ENCODE results near the gene DHRS11. TPM values are rescaled to one million over a fixed set of nuclear protein-coding genes. Genes with fewer than 3 reads are reported as not detected.

The DHRS11 gene
- total and polyA plus RNA-seq, 11 donors: 11.0 to 22.2 (median 13.5) TPM

GRCh38 chr17:36629970-36630502, 38.4 kb downstream of the DHRS11 start:
- H3K36me3 ChIP-seq: no peaks in the 10 kb centered on the region
- intact Hi-C loops (cut with DNase I): loop anchor here (1.0 to 10.0 kb wide), 10 partner anchors 417 to 745 kb away; partner anchors contain the start of gene C17orf78 (in 3 of the 10)
- peaks cover 0 to 12% (median 0%) of the 10 kb centered on the region in 12 donors for H3K4me1 ChIP-seq
- ATAC-seq: peak in 1 of 4 donors; percentile 5
- DNase-seq: no peak
- no peak overlapping the region for H3K27ac ChIP-seq
- peaks cover 0 to 14% (median 5%) of the 10 kb centered on the region in 9 donors for H3K27me3 ChIP-seq
- no peak for TF ChIP-seq CTCF (IDR thresholded peaks at IDR 0.05)
- no peak for TF ChIP-seq POLR2A (IDR thresholded peaks at IDR 0.05)
- H3K9me3 ChIP-seq: no peaks in the 10 kb centered on the region
- 69 to 83% (median 77%) methylated on average over 7 to 8 of the region's 8 CpGs for WGBS, 4 donors
- no peak overlapping the region for H3K4me3 ChIP-seq

DNA sequence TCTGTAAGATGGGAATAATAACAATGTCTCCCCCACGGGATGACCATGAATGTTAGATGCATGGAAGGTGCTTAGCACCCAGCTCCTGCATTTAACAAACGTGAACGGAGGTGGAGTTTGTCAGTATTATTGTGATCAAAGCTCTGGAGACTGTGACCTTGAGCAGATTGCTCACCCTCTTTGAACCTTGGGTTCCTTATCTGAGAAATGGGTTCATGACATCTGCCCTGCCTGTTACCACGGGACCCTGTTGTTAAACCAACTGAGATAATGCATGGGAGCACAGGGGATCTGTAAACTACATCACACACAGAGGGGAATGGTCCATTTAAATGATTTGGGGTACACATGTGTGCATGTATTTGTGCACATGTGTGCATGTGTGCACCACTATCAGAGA, 39.3 kb downstream of the DHRS11 start:
- H3K4me3 ChIP-seq: no peak overlapping the region
- peaks cover 0 to 12% (median 0%) of the 10 kb centered on the region in 12 donors for H3K4me1 ChIP-seq
- H3K27me3 ChIP-seq: peaks cover 0 to 22% (median 4%) of the 10 kb centered on the region in 9 donors
- H3K27ac ChIP-seq: no peak overlapping the region
- H3K36me3 ChIP-seq: no peaks in the 10 kb centered on the region
- TF ChIP-seq POLR2A (IDR thresholded peaks at IDR 0.05) (no peak), CTCF (IDR thresholded peaks at IDR 0.05) (no peak)
- H3K9me3 ChIP-seq: no peaks in the 10 kb centered on the region
- WGBS, 4 donors: 65 to 74% (median 69%) methylated on average over 4 of the region's 4 CpGs
- DNase-seq: no peak
- intact Hi-C loops (cut with DNase I): loop anchor here in 5 of 10 donors (2.0 to 10.0 kb wide), 4 partner anchors 416 to 611 kb away; no protein-coding TSS in a partner anchor
- ATAC-seq: no peak

GRCh38 chr17:36632916-36633771, 41.5 kb downstream of the DHRS11 start:
- intact Hi-C loops (cut with DNase I): loop anchor here in 4 of 10 donors (5.0 to 10.0 kb wide), 3 partner anchors 572 to 609 kb away; no protein-coding TSS in a partner anchor
- H3K4me1 ChIP-seq: peaks cover 0 to 12% (median 0%) of the 10 kb centered on the region in 12 donors
- no peaks in the 10 kb centered on the region for H3K36me3 ChIP-seq
- no peak overlapping the region for H3K27ac ChIP-seq
- H3K9me3 ChIP-seq: no peaks in the 10 kb centered on the region
- peaks cover 3 to 35% (median 9%) of the 10 kb centered on the region in 9 donors for H3K27me3 ChIP-seq
- ATAC-seq (no peak), DNase-seq (no peak)
- H3K4me3 ChIP-seq: no peak overlapping the region
- TF ChIP-seq CTCF (IDR thresholded peaks at IDR 0.05) (no peak), POLR2A (IDR thresholded peaks at IDR 0.05) (no peak)
- 22 to 29% (median 24%) methylated on average over 18 of the region's 18 CpGs for WGBS, 4 donors

- ATAC-seq (no peak), DNase-seq (no peak)
- TF ChIP-seq POLR2A (IDR thresholded peaks at IDR 0.05): no peak
- TF ChIP-seq CTCF (IDR thresholded peaks at IDR 0.05): no peak
- 91 to 93% (median 92%) methylated on average over 2 of the region's 2 CpGs for WGBS, 4 donors
- intact Hi-C loops (cut with DNase I): no loop called here
- Histone ChIP-seq H3K4me3 (no peak overlapping the region), H3K36me3 (no peaks in the 10 kb centered on the region), H3K9me3 (no peaks in the 10 kb centered on the region), H3K4me1 (peaks cover 0 to 17% (median 9%) of the 10 kb centered on the region in 12 donors), H3K27me3 (peaks cover 15 to 95% (median 66%) of the 10 kb centered on the region in 9 donors), H3K27ac (no peak overlapping the region)
These were observed 48.7 kb downstream of the DHRS11 start for GRCh38 chr17:36640346-36640745.

Data from heart left ventricle (tissue), 16 donors.